ENCODE measurements around the gene TNFRSF4.
A peak's percentile ranks its signal among the peaks of the same experiment; 100 is the strongest.

TNFRSF4 gene

DNA sequence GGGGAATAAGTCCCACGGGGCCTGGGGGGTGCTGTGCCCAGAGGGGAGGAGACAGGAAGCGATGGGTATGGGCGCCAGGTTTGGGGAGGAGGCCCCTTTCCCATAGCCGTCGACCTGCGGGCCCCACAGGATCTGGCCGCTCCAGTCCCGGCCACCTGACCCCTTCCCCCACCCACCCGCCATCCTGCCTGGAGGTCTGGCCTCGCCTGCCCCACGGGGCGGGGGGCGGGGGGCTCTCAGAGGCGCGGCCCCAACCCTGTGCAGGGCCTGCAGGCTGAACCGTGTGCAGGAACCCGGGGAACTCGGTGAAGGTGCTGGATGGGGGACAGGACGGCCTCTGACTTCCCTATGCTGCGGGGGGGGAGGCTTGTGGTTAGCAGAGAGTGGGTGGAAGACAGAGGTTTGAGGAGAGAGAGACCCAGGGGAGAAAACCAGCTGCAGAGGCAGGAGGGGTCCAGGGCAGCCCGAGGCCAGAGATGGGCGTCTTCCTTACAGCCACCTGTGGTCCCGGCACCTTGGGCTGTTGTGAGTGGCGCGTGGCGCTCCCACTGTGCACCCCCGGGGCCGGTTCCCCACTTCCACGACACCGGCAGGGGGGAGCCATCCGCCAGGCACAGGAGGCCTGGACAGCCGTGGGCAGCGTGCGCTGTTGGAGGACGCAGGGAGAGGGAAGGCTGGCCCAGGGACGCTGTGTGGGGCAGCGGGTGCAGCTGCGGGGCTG lies 5.1 kb downstream of the TNFRSF4 start:
- Histone ChIP-seq H3K36me3 (ENCODE audit: insufficient read depth, low read length) (no peaks in the 10 kb centered on the region), H3K9me3 (ENCODE audit: control insufficient read depth, insufficient read depth, low read length) (no peaks in the 10 kb centered on the region), H3K4me1 (ENCODE audit: insufficient read depth, low read length) (peaks cover 7% of the 10 kb centered on the region; the same call in 1 of the 2 replicates), H3K9ac (ENCODE audit: low read depth, low read length) (no peak overlapping the region)

DNA sequence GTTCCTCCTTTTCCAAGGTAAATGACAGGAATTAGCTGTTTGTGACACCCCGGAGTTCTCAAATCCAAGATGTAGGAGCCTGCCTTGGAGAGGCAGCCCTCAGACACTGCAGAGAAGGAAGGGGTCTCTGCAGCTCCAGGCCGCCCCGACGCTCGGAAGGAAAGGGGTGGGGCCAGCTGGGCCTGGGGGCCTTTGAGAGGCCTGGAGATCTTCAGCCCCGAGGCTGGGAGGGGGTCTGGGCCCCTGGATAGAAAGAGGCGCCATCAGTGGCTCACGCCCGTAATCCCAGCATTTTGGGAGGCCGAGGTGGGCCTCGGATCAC lies 6.4 kb downstream of the TNFRSF4 start:
- H3K9me3 ChIP-seq (ENCODE audit: control insufficient read depth, insufficient read depth, low read length) = no peaks in the 10 kb centered on the region
- H3K9ac ChIP-seq (ENCODE audit: low read depth, low read length) = no peak overlapping the region
- peaks cover 7% of the 10 kb centered on the region; the same call in 1 of the 2 replicates for H3K4me1 ChIP-seq (ENCODE audit: insufficient read depth, low read length)
- H3K36me3 ChIP-seq (ENCODE audit: insufficient read depth, low read length) = no peaks in the 10 kb centered on the region

DNA sequence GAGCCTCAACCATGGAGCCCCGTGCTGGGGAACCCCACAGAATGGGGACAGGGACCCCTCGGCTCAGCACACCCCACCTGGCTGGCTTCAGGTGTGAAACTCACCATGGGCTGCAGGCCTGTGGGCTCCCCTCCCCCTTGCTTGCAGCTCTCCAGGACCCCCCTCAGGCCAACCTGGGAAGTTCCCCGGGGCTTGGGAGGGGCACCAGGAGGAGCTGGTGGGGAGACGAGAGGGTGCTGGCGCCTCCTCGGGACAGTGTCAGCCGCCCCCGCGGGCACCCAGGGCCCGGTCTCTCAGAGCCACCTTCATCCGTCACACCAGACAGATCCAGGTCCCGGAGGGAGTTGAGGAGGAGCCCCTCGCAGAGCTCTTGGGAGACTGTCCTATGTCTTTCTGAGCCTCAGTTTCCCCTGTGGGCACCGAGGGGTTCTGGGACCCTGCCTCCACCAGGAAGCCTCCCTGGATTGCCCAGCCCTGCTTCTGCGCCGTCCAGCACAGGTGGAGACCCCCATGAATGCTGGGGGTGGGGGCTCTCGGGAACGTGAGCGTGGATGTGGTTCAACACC lies 6.9 kb downstream of the TNFRSF4 start:
- Histone ChIP-seq H3K4me1 (ENCODE audit: insufficient read depth, low read length) (peaks cover 7% of the 10 kb centered on the region; the same call in 1 of the 2 replicates), H3K36me3 (ENCODE audit: insufficient read depth, low read length) (no peaks in the 10 kb centered on the region), H3K9me3 (ENCODE audit: control insufficient read depth, insufficient read depth, low read length) (no peaks in the 10 kb centered on the region), H3K9ac (ENCODE audit: low read depth, low read length) (peak overlapping the region; percentile 32; the same call in 1 of the 2 replicates)

GRCh38 chr1:1206376-1206965 lies 7.5 kb downstream of the TNFRSF4 start, which contains the start of gene TNFRSF18:
Gene TNFRSF18, minus strand, starts transcription at chr1:1206592. Its CDS starts 21 bp downstream, at chr1:1206571.
- Histone ChIP-seq H3K9me3 (ENCODE audit: control insufficient read depth, insufficient read depth, low read length) (no peaks in the 10 kb centered on the region), H3K4me1 (ENCODE audit: insufficient read depth, low read length) (peaks cover 7% of the 10 kb centered on the region; the same call in 1 of the 2 replicates), H3K36me3 (ENCODE audit: insufficient read depth, low read length) (no peaks in the 10 kb centered on the region), H3K9ac (ENCODE audit: low read depth, low read length) (peak within 1 kb of the TSS; percentile 32)

DNA sequence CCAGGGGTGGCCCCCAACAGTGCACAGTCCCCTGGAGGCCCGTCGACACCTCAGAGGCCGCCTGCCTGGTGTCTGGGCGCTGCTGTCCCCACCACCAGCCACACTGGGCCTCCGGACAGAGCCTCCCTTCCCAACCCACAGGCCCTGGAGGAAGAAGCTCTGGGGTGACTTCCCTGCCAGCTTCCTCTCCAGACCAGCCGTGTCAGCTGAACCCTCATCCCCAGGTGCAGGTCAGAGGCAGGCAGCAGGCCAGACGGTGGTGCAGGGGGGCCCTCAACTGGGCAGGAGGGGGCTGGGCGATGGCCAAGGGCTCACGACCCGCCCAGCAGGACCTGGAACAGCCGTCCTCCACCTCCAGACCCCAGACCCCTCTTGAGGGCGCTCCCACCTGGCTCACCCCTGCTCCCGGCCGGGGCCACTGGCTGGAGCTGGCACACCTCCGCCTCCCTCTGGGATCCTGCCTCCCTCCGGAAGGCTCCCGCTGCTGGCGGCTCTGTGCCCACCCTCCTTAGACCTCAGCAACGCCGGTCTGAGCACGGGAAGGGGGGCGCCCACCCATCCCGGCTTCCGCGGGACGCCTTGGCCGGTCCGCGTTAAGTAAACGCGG lies 8.1 kb downstream of the TNFRSF4 start:
- Histone ChIP-seq H3K9ac (ENCODE audit: low read depth, low read length) (peak overlapping the region; percentile 32; the same call in 1 of the 2 replicates), H3K9me3 (ENCODE audit: control insufficient read depth, insufficient read depth, low read length) (no peaks in the 10 kb centered on the region), H3K4me1 (ENCODE audit: insufficient read depth, low read length) (peaks cover 7% of the 10 kb centered on the region; the same call in 1 of the 2 replicates)

DNA sequence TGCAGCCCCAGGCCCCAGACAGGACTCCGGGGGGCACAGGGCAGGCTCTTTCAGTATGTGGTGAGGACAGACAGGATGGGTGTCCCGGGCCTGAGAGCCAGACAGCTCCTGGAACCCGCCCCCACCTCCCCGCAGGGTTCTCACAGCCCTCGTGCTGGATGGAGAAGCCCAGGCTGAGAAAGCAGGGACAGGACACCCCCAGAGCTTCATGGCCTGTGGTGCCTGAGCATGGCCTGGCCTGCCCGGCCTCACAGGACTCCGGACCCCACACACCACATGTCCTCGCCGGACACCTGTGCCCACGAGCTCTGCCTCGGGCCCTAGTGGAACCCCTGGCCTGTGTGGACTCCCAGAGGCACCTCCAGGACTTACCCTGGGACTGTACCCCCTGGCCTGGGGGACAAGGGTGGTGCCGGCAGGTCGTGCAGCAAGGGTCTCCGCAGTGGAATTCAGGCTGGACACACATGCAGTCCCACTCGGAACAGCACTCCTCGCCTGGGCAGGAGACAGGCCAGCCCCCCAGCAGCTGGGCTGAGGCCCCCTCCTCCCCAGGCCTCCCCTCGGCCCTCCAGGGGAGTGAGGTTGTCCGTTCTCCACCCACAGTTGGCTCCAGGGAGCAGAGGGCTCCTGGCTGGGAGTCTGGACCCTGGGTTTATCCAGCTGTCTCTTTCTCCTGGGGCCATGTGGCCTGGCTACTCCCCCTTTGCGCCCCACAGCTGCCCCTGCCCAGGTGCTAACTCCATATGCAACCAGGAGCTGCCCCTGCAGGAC lies 8.8 kb downstream of the TNFRSF4 start:
- Histone ChIP-seq H3K36me3 (ENCODE audit: insufficient read depth, low read length) (no peaks in the 10 kb centered on the region), H3K9ac (ENCODE audit: low read depth, low read length) (no peak overlapping the region), H3K4me1 (ENCODE audit: insufficient read depth, low read length) (peaks cover 7% of the 10 kb centered on the region; the same call in 1 of the 2 replicates), H3K9me3 (ENCODE audit: control insufficient read depth, insufficient read depth, low read length) (no peaks in the 10 kb centered on the region)

More for the DNA sequence above, 8.1 kb downstream of the TNFRSF4 start:
- no peaks in the 10 kb centered on the region for H3K36me3 ChIP-seq (ENCODE audit: insufficient read depth, low read length)

DNA sequence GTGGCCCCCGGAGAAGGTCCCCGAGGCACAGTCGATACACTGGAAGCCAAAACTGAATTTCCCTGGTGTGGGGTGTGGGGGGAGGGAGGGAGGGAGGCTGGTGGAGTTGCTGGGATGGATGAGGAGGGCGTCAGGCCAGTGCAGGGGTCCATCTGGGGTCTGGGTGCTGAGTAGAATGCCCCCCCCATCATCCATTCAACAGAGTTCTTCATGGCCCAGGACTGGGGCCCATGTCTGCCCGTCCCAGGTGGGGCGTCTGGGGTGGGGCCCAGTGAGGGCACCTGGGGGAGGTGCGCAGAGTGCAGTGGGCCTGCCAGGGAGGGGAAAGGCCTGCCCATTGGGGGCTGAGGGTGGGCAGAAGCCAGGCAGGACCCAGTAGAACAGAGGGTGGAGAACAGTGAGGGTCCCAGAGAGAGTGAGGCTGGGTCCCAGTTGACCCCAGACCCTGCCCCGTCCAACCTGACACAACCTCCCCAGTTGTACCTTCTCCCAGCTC lies 9.5 kb downstream of the TNFRSF4 start:
- H3K36me3 ChIP-seq (ENCODE audit: insufficient read depth, low read length) = no peaks in the 10 kb centered on the region
- no peaks in the 10 kb centered on the region for H3K9me3 ChIP-seq (ENCODE audit: control insufficient read depth, insufficient read depth, low read length)
- peaks cover 7% of the 10 kb centered on the region; the same call in 1 of the 2 replicates for H3K4me1 ChIP-seq (ENCODE audit: insufficient read depth, low read length)
- H3K9ac ChIP-seq (ENCODE audit: low read depth, low read length) = no peak overlapping the region

DNA sequence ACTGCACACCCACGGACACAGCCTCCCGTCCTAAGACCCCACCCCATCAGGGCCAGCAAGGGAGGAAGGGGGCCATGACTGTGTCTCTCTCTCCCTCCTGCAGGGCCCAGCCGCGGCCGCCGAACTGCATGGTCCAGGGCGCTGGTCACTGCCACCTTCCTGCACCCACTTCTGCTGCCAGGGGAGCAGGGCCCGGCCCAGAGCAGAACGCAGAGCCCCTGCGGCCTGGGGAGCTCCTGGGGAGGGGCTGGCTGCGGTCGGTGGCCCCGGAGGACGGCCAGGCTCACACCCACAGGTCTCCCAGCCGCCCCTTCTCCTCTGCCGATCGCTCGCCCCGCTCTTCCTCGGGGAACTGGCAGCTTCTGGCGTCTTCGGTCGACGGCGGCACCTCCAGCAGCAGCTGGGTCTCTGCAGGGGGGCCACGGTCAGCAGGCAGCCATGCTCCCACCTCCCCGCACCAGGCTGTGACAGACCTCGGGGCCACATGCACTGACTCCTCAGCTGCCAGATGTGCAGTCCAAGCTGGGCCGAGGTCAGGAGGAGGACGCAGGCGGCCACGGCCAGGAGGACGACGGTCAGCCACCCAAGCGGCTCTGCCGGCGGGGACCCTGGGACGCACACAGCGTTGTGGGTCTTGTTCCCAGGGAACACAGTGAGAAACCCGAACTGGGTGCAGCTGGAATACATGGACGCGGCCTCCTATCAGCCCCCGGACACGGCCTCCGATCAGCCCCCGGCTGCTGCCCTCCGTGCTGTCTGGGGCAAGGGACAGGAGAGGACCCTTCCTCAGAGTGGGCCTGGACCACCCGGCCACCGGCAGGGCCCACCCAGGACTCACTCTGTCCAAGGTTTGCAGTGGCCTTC lies 10.2 kb downstream of the TNFRSF4 start:
- Histone ChIP-seq H3K4me1 (ENCODE audit: insufficient read depth, low read length) (peaks cover 7% of the 10 kb centered on the region; the same call in 1 of the 2 replicates), H3K9ac (ENCODE audit: low read depth, low read length) (no peak overlapping the region), H3K9me3 (ENCODE audit: control insufficient read depth, insufficient read depth, low read length) (no peaks in the 10 kb centered on the region), H3K36me3 (ENCODE audit: insufficient read depth, low read length) (no peaks in the 10 kb centered on the region)

- Histone ChIP-seq H3K9me3 (ENCODE audit: control insufficient read depth, insufficient read depth, low read length) (no peaks in the 10 kb centered on the region), H3K4me1 (ENCODE audit: insufficient read depth, low read length) (peaks cover 4% of the 10 kb centered on the region; the same call in 1 of the 2 replicates), H3K36me3 (ENCODE audit: insufficient read depth, low read length) (no peaks in the 10 kb centered on the region), H3K9ac (ENCODE audit: low read depth, low read length) (no peak overlapping the region)
Observed at GRCh38 chr1:1202831-1203560, 11.0 kb downstream of the TNFRSF4 start.

GRCh38 chr1:1200876-1201810 lies 12.8 kb downstream of the TNFRSF4 start:
- H3K9me3 ChIP-seq (ENCODE audit: control insufficient read depth, insufficient read depth, low read length) = no peaks in the 10 kb centered on the region
- peak overlapping the region; percentile 48 for H3K9ac ChIP-seq (ENCODE audit: low read depth, low read length)
- no peaks in the 10 kb centered on the region for H3K36me3 ChIP-seq (ENCODE audit: insufficient read depth, low read length)
- H3K4me1 ChIP-seq (ENCODE audit: insufficient read depth, low read length) = no peaks in the 10 kb centered on the region; the same call in 1 of the 2 replicates

DNA sequence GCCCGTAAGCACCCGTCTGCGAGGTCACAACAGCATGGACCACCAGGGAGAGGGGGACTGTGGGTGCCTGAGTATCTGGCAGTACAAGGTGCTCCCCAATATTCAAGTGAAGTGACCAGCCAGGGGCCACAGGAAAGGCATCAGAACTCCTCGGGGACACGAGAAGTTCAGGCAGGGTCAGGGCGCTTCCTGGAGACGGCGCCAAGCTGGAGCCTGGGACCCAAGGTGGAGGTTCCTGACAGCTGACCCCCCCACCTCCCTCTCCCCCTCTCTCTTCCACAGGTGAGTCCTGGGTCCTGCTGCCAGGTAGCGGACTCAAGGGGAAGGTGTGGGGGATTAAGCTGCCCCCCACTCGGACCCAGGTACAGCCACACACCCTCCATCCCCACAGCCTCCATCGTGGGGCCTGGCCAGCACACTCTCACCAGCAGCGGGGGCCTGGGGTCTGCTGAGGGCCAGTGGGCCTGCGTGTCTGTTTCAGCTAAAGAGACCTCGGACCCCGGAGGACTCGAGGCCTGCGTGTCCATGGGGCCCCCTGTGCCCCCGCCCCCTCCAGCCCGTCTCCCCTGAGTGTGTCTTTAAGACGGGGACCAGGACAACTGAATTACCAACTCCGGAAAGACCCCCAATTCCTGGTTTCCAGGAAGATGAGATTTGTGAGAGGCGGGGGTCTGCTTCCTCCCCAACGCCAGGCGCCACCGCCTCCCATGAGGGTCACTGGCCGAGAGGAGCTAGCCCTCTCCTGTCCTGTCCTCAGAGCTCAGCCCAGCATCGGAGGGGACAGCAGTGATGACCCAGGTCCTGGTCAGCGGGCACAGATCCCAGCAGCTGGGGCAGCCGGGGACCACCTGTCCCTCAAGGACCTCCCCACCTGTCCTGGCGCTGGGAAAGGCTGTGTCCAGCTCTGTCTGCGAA lies 13.7 kb downstream of the TNFRSF4 start:
- H3K9ac ChIP-seq (ENCODE audit: low read depth, low read length) = no peak overlapping the region
- no peaks in the 10 kb centered on the region for H3K9me3 ChIP-seq (ENCODE audit: control insufficient read depth, insufficient read depth, low read length)
- no peaks in the 10 kb centered on the region for H3K36me3 ChIP-seq (ENCODE audit: insufficient read depth, low read length)
- no peaks in the 10 kb centered on the region for H3K4me1 ChIP-seq (ENCODE audit: insufficient read depth, low read length)

All from ES-I3 (cell line).